GM21360 (cell line): ENCODE results near the gene AP2A2.

Experiments used
- ATAC-seq: cut with Tn5 transposase; IDR thresholded peaks from one replicate; pipeline ENCODE4 v1.9.1; 2021; ENCODE audit warnings: mild to moderate bottlenecking, moderate library complexity; ENCODE audit not compliant: unreplicated experiment

AP2A2 gene

GRCh38 chr11:923691-924405, 1.8 kb upstream of the AP2A2 start:
- no peak for ATAC-seq

DNA sequence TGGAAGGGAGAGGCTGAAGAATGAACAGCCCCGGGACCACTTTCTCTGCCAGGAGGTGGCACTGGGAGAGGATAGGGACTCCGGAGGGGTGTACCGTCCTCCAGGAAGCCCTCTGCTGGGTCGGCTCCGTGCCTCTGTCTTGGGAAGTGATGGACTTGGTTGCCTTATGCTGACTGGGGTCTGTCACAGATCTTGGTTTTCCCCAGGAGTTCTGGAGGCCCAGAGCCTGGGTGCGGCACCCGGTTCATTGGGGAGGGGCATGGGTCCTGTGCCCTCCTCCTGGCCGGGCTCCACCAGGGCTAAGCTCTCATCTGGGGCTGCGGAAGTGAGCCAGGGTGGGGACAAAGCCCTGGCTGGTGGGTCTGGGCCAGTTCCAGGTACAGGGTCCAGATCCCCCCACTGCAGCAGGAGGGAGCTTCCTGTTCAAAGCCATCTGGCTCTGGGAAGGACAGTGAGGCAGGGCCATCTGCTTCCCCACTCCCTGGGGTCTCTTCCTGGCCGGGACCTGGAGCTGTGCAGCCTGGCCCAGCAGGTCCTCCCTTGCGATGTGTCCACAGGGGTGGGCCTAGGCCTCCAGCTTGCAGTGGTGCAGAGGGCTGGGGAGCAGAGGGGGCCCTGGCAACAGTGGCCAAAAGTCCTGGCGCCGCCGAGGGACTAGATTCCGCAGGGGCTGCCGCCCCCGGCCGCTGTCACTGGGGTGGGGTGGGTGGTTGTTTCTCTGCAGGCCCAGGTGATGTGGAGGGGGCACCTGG, 1.1 kb upstream of the AP2A2 start:
- no peak for ATAC-seq

DNA sequence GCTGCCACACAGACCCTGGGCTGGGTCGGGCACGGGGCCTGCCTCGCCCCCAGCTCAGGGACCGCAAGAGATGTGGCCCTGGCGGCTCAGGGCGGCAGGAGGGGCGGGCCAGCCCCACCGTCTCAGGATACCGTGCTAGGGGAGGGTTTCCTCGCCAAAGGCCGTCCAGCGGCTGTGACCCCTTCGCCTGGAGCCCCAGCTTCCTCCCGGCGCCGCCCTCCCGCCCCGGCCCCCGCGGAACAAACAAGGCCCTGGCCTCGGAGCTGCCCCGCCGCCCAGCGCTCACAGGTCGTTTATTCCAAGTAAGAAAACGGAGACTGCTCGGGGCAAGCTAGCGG, 543 bp upstream of the AP2A2 start:
- no peak for ATAC-seq

DNA sequence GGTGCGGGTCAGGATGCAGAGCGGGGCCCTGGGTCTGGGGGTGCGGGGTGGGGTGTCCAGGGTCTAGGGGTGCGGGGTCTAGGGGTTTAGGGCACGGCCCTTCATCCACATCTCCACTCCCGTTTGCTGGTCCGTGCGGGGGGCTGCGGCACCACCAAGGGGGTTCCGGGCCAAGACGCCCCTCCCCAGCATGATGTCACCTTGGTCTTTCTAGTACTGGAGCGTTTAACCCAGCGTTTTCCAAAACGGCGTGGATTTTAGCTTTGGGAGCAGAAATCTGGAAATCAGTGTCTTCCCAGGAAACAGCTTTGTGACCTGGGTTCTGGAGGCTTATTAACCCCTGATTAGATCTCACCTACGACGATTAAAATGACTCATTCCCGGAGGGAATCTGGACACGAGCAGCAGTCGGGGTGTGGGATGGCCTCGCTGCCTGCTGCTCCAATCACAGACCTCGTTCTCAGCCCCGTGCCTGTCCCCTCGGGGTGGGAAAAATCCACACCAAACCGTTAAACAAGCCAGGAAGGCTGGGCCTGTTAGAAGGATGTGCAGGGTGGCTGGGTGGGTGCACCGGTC, 759 bp downstream of the AP2A2 start:
- ATAC-seq: peak; percentile 2

DNA sequence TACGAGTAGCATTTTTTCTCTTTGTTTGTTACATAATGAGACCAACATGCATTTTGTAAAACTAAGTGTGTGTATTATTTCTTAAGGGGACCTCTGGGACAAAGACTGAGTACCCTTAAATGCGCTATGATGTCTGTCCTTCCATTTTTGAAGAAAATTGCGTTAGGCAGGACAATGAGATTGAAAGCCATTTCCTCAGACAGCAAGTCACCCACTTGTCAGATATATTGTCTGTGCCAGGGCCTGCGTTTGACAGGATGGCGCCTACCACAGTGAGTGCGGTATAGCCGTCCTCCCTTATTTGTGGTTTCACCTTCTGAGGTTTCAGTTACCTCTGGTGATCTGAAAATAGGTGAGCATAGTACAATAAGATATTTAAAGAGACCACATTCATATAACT, 2.2 kb downstream of the AP2A2 start:
- no peak for ATAC-seq

GRCh38 chr11:928786-929185, 3.1 kb downstream of the AP2A2 start:
- no peak for ATAC-seq

GRCh38 chr11:929405-929804, 3.7 kb downstream of the AP2A2 start:
- no peak for ATAC-seq

DNA sequence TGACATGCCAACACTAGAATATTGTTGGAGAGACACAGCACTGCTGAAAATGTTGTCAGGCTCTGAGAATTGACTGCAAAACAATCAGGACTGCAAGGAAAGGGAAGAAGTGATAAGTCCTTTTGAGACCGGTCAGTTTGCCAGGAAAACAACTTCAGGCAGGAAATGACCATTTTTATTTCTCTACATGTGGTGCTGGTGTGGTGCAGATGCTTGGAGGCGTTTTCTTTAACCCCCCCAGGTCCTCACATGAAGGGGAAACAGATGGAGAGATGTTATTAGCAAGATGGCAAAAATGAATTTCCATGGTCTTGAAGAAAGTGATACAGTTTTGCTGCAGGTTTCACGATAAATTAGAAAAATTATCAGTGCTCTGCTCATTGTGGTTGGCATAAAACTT, 5.7 kb downstream of the AP2A2 start:
- ATAC-seq: no peak

DNA sequence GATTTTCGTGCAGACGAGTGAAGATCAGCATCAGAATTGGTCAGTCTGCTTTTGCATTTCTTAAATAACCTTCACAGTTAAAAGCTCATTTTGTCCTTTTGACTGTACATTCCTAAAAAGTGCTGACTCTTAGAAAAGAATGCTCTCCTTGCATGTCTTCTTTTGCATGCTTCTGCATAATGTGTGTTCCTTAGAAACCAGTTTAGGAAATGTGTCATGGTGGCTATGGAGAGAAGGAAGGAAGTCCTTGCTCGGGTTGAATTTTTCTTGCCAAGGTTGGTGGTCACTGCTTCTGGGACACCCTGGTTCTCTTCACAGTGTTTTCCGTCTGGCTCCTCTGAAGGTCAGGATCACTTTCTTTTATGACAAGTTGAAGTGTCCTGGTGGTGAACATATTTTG, 6.8 kb downstream of the AP2A2 start:
- ATAC-seq: no peak

DNA sequence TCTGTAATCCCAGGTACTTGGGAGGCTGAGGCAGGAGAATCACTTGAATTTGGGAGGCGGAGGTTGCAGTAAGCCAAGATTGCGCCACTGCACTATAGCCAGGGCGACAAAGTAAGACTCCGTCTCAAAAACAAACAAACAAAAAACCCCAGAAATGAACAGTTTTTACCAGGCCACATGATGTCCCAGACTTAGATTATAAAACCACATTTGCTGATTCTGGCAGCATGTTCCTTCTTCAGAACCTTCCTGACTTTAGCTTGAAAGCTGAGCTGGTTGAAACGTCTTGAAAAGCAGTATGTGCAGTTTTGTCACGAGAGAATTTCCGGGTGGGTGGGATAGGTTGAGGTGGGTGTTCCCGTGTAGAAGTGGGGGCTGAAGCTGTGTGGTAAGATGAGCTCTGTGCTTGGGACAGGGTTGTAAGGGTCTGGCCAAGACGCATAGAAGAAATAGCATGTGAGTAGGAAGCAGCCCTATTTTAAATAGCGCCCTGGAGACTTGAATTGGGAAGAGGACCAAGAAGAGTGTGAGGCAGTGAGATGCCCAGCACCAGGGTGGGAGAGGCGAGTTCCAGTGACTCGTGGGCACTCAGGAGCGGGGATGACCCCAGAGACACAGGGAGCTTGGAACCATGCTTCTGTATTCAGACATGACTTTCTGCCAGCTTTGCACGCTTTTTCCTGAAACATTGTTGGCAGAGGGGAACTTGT, 7.6 kb downstream of the AP2A2 start:
- no peak for ATAC-seq

- no peak for ATAC-seq
Observed at GRCh38 chr11:933936-934335, 8.3 kb downstream of the AP2A2 start.

- ATAC-seq: no peak
Observed at GRCh38 chr11:934527-934926, 8.9 kb downstream of the AP2A2 start.

DNA sequence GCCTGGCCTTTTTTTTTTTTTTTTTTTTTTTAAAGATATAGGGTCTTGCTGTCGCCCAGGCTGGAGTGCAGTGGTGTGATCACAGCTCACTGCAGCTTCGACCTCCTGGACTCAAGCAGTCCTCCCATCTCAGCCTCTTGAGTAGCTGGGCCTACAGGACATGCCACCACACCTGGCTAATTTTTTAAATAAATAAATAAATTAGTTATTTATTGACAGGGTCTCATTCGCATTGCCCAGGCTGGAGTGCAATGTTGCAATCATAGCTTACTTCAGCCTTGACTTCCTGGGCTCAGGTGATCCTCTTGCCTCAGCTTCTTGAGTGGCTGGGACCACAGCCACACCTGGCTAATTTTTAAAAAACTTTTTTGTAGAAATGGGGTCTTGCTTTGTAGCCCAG, 10.5 kb downstream of the AP2A2 start:
- no peak for ATAC-seq

- ATAC-seq: no peak
Observed at GRCh38 chr11:937841-938261, 12.2 kb downstream of the AP2A2 start.

- ATAC-seq: no peak
Observed at GRCh38 chr11:940496-941135, 14.9 kb downstream of the AP2A2 start.

DNA sequence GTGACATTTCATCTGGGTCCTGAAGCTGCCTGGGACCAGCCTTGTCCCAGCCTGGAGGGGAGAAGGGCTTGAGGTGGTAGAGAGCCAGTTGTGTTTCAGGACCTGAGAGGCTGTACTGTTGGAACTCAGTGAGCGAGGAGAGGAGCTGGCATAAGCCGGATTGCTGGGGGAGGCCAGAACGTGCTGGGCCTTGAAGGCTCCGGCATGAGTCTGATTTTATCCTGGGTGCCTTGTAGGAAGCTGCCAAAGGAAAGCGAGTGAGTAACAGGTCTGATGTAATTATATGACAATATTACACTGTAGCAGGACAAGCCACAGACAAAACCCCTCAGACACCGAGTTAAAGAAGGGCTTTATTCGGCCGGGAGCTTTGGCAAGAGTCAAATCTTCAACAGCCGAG, 17.2 kb downstream of the AP2A2 start:
- ATAC-seq: no peak

DNA sequence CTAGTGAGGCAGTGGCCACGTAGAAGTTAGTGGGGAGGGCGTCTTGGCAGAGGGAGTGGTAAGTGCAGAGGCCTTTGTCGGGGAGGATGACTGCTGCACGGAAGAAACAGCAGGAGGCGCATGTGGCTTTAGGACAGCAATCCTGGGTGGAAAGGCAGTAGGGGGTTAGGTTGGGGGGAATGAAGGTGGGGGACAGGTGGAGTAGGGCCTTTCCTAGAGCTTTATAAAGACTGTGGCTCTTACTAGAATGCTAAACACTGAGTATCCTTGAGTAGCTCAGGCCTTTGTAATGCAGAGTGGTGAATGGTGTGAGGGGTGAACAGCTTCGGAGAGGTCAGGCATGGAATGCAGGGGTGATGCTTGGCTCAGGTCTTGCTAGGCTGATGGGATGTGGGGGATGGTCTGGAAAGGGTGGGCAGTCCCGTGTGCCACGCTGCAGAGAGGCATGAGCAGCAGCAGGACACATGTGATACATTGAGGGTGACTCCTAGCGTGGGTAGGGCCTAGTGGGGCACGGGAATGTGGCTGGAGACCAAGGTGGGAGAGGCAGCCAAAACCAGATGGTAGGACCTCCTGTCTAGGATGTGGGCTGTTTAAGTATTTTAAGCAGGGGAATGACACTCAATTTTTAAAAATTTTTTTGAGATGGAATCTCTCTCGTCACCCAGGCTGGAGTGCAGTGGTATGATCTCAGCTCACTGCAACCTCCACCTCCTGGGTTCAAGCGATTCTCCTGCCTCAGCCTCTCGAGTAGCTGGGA, 19.2 kb downstream of the AP2A2 start:
- ATAC-seq: no peak

DNA sequence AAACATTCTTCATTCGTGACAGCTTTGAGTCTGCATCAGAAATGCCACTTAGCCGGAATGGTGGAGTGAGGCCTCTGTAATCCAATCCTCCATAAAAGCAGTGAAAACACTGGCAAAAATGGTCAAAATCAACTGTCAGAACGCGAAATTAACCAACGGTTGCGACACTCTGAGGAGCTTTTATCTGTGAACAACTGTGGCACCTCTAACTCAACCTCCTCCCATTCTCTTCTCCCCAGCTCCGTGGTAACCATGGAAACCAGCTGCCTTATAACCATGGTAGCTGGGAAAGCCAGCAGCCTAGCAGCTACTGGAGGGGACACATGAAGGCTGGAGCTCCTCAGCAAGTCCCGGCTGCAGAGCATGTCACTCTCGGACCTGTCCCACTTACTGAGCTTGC, 20.3 kb downstream of the AP2A2 start:
- no peak for ATAC-seq

DNA sequence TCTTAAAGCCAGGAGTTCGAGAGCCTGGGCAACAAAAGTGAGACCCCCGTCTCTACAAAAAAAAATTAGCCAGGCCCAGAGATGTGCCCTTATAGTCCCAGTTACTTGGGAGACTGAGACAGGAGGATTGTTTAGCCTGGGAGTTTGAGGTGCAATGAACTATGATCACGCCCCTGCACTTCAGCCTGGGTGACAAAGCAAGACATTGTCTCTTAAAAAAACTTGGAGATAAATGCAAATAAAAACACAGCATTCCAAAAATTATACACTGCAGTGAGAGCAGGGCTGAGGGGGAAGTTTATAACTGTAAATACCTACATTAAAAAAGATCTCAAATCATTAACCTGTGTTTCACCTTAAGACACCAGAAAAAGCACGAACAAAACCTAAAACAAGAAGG, 22.1 kb downstream of the AP2A2 start:
- ATAC-seq: no peak

DNA sequence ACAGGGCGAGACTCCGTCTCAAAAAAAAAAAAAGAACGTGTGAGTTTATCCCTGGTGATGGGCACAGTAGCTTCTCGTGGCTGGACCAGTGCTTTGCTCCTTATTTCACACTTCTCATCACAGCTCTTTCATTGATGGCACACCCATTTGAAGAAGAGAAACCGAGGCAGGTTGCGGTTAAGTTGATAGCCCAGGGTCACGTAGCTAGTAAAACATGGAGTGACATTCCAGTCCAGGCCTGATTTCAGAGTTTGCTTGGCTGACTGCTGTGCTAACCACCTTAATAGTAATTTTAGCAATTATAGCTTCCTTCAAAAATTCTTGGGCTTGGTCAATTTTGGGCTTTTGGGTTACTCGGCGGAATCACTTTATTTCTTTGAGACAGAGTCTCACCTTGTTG, 25.8 kb downstream of the AP2A2 start:
- ATAC-seq: no peak
